ENCODE data around the gene STXBP5. TPM values are rescaled to one million over a fixed set of nuclear protein-coding genes. Genes with fewer than 3 reads are reported as not detected.

STXBP5 gene
- total and polyA plus RNA-seq, 9 of the 15 experiments (the other 6 are each of a cell fraction or from before 2014, with no cell fraction given): 23.3 to 172 (median 71.5) TPM

DNA sequence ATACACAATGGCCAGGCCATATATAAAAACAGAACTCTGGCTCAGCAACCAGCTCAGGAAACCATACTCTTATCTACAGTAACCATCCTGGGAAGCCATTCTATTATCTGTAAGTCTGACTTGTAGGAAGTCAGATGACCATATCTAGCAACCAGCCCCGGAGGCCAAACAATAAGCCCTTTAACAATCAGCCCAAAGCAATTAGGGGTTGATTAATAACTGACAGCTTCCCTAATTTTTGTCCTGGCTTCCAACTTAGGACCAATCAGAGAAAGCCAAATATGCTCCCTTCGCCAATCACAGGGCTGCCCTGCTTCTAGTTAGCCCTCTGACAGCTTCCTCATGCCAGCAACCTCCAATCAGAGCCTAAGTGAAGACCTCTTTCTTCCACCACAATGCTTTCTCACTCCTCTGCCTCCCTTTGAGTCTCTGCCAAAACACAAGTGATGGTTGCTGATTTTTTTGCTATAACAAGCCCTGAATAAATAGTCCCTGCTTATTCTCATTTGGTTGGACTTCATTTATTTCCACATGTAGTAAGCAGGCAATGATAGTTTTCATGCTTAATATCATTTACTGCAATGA lies 37.8 kb upstream of the STXBP5 start (continued):
- TF ChIP-seq, protein P1, sequence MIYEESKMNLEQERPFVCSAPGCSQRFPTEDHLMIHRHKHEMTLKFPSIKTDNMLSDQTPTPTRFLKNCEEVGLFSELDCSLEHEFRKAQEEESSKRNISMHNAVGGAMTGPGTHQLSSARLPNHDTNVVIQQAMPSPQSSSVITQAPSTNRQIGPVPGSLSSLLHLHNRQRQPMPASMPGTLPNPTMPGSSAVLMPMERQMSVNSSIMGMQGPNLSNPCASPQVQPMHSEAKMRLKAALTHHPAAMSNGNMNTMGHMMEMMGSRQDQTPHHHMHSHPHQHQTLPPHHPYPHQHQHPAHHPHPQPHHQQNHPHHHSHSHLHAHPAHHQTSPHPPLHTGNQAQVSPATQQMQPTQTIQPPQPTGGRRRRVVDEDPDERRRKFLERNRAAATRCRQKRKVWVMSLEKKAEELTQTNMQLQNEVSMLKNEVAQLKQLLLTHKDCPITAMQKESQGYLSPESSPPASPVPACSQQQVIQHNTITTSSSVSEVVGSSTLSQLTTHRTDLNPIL (CRISPR knock-in tag; IDR thresholded peaks at IDR 0.05): no peak
- TF ChIP-seq, protein P2, sequence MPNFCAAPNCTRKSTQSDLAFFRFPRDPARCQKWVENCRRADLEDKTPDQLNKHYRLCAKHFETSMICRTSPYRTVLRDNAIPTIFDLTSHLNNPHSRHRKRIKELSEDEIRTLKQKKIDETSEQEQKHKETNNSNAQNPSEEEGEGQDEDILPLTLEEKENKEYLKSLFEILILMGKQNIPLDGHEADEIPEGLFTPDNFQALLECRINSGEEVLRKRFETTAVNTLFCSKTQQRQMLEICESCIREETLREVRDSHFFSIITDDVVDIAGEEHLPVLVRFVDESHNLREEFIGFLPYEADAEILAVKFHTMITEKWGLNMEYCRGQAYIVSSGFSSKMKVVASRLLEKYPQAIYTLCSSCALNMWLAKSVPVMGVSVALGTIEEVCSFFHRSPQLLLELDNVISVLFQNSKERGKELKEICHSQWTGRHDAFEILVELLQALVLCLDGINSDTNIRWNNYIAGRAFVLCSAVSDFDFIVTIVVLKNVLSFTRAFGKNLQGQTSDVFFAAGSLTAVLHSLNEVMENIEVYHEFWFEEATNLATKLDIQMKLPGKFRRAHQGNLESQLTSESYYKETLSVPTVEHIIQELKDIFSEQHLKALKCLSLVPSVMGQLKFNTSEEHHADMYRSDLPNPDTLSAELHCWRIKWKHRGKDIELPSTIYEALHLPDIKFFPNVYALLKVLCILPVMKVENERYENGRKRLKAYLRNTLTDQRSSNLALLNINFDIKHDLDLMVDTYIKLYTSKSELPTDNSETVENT (CRISPR knock-in tag; IDR thresholded peaks at IDR 0.05): no peak
- TF ChIP-seq ZNF184 (CRISPR knock-in tag; IDR thresholded peaks at IDR 0.05): no peak
- peak; percentile 75 for TF ChIP-seq FOXJ2 (tag; IDR thresholded peaks at IDR 0.05)
- no peak for TF ChIP-seq ZKSCAN3 (CRISPR knock-in tag; IDR thresholded peaks at IDR 0.05)
- TF ChIP-seq ETS2 (tag; IDR thresholded peaks at IDR 0.05; ENCODE audit: borderline replicate concordance, poor library complexity, severe bottlenecking): no peak
- TF ChIP-seq, protein P3, sequence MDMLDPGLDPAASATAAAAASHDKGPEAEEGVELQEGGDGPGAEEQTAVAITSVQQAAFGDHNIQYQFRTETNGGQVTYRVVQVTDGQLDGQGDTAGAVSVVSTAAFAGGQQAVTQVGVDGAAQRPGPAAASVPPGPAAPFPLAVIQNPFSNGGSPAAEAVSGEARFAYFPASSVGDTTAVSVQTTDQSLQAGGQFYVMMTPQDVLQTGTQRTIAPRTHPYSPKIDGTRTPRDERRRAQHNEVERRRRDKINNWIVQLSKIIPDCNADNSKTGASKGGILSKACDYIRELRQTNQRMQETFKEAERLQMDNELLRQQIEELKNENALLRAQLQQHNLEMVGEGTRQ (CRISPR knock-in tag; IDR thresholded peaks at IDR 0.05): no peak
- TF ChIP-seq MCM7 (IDR thresholded peaks at IDR 0.05): peak in 1 of 2 experiments; percentile 91; a peak in 2 of 4 replicates
- TF ChIP-seq ZNF121 (CRISPR knock-in tag; conservative IDR thresholded peaks at IDR 0.05): no peak
- TF ChIP-seq, protein P4, sequence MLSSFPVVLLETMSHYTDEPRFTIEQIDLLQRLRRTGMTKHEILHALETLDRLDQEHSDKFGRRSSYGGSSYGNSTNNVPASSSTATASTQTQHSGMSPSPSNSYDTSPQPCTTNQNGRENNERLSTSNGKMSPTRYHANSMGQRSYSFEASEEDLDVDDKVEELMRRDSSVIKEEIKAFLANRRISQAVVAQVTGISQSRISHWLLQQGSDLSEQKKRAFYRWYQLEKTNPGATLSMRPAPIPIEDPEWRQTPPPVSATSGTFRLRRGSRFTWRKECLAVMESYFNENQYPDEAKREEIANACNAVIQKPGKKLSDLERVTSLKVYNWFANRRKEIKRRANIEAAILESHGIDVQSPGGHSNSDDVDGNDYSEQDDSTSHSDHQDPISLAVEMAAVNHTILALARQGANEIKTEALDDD (IDR thresholded peaks at IDR 0.05): peak; percentile 85
- peak; percentile 72 for TF ChIP-seq HDAC3 (IDR thresholded peaks at IDR 0.05; ENCODE audit: borderline replicate concordance, partially characterized antibody)
- TF ChIP-seq CHD4 (IDR thresholded peaks at IDR 0.05; ENCODE audit: insufficient read depth, insufficient replicate concordance, low read depth, low read length, poor library complexity, severe bottlenecking): no peak
- peak; percentile 18; the same call in 1 of the 2 replicates for TF ChIP-seq CREB1 (IDR thresholded peaks at IDR 0.05)
- TF ChIP-seq CREB1 (CRISPR knock-in tag; IDR thresholded peaks at IDR 0.05): no peak
- TF ChIP-seq ETV5 (CRISPR knock-in tag; IDR thresholded peaks at IDR 0.05; ENCODE audit: low read depth): 0 out of 2 replicates have a peak, but pooled peaks have one; percentile 29
- TF ChIP-seq, protein P5, sequence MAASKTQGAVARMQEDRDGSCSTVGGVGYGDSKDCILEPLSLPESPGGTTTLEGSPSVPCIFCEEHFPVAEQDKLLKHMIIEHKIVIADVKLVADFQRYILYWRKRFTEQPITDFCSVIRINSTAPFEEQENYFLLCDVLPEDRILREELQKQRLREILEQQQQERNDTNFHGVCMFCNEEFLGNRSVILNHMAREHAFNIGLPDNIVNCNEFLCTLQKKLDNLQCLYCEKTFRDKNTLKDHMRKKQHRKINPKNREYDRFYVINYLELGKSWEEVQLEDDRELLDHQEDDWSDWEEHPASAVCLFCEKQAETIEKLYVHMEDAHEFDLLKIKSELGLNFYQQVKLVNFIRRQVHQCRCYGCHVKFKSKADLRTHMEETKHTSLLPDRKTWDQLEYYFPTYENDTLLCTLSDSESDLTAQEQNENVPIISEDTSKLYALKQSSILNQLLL (CRISPR knock-in tag; IDR thresholded peaks at IDR 0.05; ENCODE audit: borderline replicate concordance): no peak
- TF ChIP-seq ZC3H11A (IDR thresholded peaks at IDR 0.05; ENCODE audit: low read depth, low read length): no peak
- TF ChIP-seq POLR2B (IDR thresholded peaks at IDR 0.05; ENCODE audit: low read depth, partially characterized antibody): no peak
- TF ChIP-seq, protein P6, sequence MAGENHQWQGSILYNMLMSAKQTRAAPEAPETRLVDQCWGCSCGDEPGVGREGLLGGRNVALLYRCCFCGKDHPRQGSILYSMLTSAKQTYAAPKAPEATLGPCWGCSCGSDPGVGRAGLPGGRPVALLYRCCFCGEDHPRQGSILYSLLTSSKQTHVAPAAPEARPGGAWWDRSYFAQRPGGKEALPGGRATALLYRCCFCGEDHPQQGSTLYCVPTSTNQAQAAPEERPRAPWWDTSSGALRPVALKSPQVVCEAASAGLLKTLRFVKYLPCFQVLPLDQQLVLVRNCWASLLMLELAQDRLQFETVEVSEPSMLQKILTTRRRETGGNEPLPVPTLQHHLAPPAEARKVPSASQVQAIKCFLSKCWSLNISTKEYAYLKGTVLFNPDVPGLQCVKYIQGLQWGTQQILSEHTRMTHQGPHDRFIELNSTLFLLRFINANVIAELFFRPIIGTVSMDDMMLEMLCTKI (IDR thresholded peaks at IDR 0.05; ENCODE audit: partially characterized antibody): no peak
- TF ChIP-seq PML (IDR thresholded peaks at IDR 0.05; ENCODE audit: low read length): peak; percentile 81; the same call in 1 of the 2 replicates

All from K562 (cell line).